ENCODE measurements around the gene TECTA. TPM values are rescaled to one million over a fixed set of nuclear protein-coding genes. Genes with fewer than 3 reads are reported as not detected.

TECTA gene
- total RNA-seq, 1 experiment from 2014 or later: 0.37 TPM

DNA sequence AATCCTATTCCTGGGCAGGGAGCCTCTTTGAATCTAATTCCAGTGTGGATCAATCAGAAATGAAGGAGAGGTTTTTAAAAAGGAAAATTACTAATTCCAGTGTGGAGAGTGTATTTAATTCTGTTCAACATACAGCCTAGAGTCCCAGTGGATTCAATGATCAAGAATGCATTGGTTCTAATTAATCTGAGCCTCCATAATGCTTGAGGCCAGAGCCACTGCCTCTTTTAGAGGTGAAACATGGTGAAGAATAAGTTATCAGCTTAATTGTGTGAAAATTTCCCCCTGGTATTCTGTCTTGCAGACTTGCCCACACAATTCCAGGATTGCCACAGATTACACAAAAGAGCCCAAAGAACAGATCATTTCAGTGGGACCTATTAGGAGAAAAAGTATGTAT is 87.7 kb downstream of the TECTA start:
- 0 out of 2 replicates have a peak, but pooled peaks cover 2% of the 10 kb centered on the region for H3K27me3 Mint-ChIP-seq (ENCODE audit: low read depth)
- DNase-seq (ENCODE audit: low spot score): no peak
- H3K9me3 Mint-ChIP-seq: 0 out of 2 replicates have a peak, but pooled peaks cover 6% of the 10 kb centered on the region
- no peak overlapping the region for H3K4me3 Mint-ChIP-seq
- H3K4me1 Mint-ChIP-seq: no peaks in the 10 kb centered on the region
- H3K27ac Mint-ChIP-seq: no peak overlapping the region
- H3K36me3 Mint-ChIP-seq: peaks cover 9% of the 10 kb centered on the region; the same call in 1 of the 2 replicates
- TF ChIP-seq, protein P1, sequence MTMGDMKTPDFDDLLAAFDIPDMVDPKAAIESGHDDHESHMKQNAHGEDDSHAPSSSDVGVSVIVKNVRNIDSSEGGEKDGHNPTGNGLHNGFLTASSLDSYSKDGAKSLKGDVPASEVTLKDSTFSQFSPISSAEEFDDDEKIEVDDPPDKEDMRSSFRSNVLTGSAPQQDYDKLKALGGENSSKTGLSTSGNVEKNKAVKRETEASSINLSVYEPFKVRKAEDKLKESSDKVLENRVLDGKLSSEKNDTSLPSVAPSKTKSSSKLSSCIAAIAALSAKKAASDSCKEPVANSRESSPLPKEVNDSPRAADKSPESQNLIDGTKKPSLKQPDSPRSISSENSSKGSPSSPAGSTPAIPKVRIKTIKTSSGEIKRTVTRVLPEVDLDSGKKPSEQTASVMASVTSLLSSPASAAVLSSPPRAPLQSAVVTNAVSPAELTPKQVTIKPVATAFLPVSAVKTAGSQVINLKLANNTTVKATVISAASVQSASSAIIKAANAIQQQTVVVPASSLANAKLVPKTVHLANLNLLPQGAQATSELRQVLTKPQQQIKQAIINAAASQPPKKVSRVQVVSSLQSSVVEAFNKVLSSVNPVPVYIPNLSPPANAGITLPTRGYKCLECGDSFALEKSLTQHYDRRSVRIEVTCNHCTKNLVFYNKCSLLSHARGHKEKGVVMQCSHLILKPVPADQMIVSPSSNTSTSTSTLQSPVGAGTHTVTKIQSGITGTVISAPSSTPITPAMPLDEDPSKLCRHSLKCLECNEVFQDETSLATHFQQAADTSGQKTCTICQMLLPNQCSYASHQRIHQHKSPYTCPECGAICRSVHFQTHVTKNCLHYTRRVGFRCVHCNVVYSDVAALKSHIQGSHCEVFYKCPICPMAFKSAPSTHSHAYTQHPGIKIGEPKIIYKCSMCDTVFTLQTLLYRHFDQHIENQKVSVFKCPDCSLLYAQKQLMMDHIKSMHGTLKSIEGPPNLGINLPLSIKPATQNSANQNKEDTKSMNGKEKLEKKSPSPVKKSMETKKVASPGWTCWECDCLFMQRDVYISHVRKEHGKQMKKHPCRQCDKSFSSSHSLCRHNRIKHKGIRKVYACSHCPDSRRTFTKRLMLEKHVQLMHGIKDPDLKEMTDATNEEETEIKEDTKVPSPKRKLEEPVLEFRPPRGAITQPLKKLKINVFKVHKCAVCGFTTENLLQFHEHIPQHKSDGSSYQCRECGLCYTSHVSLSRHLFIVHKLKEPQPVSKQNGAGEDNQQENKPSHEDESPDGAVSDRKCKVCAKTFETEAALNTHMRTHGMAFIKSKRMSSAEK (CRISPR knock-in tag; IDR thresholded peaks at IDR 0.05; ENCODE audit: borderline replicate concordance): no peak
- TF ChIP-seq ZNF317 (CRISPR knock-in tag; IDR thresholded peaks at IDR 0.05; ENCODE audit: borderline replicate concordance, low read depth): no peak
- TF ChIP-seq, protein P2, sequence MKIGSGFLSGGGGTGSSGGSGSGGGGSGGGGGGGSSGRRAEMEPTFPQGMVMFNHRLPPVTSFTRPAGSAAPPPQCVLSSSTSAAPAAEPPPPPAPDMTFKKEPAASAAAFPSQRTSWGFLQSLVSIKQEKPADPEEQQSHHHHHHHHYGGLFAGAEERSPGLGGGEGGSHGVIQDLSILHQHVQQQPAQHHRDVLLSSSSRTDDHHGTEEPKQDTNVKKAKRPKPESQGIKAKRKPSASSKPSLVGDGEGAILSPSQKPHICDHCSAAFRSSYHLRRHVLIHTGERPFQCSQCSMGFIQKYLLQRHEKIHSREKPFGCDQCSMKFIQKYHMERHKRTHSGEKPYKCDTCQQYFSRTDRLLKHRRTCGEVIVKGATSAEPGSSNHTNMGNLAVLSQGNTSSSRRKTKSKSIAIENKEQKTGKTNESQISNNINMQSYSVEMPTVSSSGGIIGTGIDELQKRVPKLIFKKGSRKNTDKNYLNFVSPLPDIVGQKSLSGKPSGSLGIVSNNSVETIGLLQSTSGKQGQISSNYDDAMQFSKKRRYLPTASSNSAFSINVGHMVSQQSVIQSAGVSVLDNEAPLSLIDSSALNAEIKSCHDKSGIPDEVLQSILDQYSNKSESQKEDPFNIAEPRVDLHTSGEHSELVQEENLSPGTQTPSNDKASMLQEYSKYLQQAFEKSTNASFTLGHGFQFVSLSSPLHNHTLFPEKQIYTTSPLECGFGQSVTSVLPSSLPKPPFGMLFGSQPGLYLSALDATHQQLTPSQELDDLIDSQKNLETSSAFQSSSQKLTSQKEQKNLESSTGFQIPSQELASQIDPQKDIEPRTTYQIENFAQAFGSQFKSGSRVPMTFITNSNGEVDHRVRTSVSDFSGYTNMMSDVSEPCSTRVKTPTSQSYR (CRISPR knock-in tag; IDR thresholded peaks at IDR 0.05): no peak
- TF ChIP-seq SP1 (CRISPR knock-in tag; conservative IDR thresholded peaks at IDR 0.05): no peak
- no peak for TF ChIP-seq FOXJ3 (CRISPR knock-in tag; IDR thresholded peaks at IDR 0.05; ENCODE audit: borderline replicate concordance)
- no peak for TF ChIP-seq GRHL2 (CRISPR knock-in tag; IDR thresholded peaks at IDR 0.05; ENCODE audit: insufficient replicate concordance, severe bottlenecking)
- TF ChIP-seq NFE2L1 (CRISPR knock-in tag; IDR thresholded peaks at IDR 0.05): no peak
- no peak for TF ChIP-seq ZNF416 (CRISPR knock-in tag; IDR thresholded peaks at IDR 0.05)
- TF ChIP-seq KAT7 (CRISPR knock-in tag; IDR thresholded peaks at IDR 0.05; ENCODE audit: borderline replicate concordance): no peak
- TF ChIP-seq, protein P3, sequence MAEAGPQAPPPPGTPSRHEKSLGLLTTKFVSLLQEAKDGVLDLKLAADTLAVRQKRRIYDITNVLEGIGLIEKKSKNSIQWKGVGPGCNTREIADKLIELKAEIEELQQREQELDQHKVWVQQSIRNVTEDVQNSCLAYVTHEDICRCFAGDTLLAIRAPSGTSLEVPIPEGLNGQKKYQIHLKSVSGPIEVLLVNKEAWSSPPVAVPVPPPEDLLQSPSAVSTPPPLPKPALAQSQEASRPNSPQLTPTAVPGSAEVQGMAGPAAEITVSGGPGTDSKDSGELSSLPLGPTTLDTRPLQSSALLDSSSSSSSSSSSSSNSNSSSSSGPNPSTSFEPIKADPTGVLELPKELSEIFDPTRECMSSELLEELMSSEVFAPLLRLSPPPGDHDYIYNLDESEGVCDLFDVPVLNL (CRISPR knock-in tag; IDR thresholded peaks at IDR 0.05; ENCODE audit: borderline replicate concordance, low read depth): no peak
- TF ChIP-seq TEAD1 (CRISPR knock-in tag; IDR thresholded peaks at IDR 0.05): no peak
- TF ChIP-seq, protein P4, sequence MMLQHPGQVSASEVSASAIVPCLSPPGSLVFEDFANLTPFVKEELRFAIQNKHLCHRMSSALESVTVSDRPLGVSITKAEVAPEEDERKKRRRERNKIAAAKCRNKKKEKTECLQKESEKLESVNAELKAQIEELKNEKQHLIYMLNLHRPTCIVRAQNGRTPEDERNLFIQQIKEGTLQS (CRISPR knock-in tag; conservative IDR thresholded peaks at IDR 0.05): no peak
- CTCF ChIA-PET: no interaction called here
- POLR2A ChIA-PET: no interaction called here
- ATAC-seq: no peak

- DNase-seq (ENCODE audit: low spot score) (no peak), ATAC-seq (no peak)
- H3K4me3 Mint-ChIP-seq: no peak overlapping the region
- CTCF ChIA-PET: interaction anchor here (1.0 kb wide), 1 partner anchor 88 kb away, joined by 5 read pairs; no protein-coding TSS in a partner anchor
- H3K27ac Mint-ChIP-seq: no peak overlapping the region
- peaks cover 21% of the 10 kb centered on the region for H3K4me1 Mint-ChIP-seq
- H3K27me3 Mint-ChIP-seq (ENCODE audit: low read depth): no peaks in the 10 kb centered on the region
- POLR2A ChIA-PET: interaction anchor here (0.6 kb wide), 1 partner anchor 9 kb away, joined by 4 read pairs; no protein-coding TSS in a partner anchor
- peaks cover 9% of the 10 kb centered on the region; the same call in 1 of the 2 replicates for H3K36me3 Mint-ChIP-seq
- H3K9me3 Mint-ChIP-seq: no peaks in the 10 kb centered on the region
- TF ChIP-seq, protein P5, sequence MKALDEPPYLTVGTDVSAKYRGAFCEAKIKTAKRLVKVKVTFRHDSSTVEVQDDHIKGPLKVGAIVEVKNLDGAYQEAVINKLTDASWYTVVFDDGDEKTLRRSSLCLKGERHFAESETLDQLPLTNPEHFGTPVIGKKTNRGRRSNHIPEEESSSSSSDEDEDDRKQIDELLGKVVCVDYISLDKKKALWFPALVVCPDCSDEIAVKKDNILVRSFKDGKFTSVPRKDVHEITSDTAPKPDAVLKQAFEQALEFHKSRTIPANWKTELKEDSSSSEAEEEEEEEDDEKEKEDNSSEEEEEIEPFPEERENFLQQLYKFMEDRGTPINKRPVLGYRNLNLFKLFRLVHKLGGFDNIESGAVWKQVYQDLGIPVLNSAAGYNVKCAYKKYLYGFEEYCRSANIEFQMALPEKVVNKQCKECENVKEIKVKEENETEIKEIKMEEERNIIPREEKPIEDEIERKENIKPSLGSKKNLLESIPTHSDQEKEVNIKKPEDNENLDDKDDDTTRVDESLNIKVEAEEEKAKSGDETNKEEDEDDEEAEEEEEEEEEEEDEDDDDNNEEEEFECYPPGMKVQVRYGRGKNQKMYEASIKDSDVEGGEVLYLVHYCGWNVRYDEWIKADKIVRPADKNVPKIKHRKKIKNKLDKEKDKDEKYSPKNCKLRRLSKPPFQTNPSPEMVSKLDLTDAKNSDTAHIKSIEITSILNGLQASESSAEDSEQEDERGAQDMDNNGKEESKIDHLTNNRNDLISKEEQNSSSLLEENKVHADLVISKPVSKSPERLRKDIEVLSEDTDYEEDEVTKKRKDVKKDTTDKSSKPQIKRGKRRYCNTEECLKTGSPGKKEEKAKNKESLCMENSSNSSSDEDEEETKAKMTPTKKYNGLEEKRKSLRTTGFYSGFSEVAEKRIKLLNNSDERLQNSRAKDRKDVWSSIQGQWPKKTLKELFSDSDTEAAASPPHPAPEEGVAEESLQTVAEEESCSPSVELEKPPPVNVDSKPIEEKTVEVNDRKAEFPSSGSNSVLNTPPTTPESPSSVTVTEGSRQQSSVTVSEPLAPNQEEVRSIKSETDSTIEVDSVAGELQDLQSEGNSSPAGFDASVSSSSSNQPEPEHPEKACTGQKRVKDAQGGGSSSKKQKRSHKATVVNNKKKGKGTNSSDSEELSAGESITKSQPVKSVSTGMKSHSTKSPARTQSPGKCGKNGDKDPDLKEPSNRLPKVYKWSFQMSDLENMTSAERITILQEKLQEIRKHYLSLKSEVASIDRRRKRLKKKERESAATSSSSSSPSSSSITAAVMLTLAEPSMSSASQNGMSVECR (CRISPR knock-in tag; IDR thresholded peaks at IDR 0.05; ENCODE audit: borderline replicate concordance): no peak
- TF ChIP-seq NFYB (CRISPR knock-in tag; conservative IDR thresholded peaks at IDR 0.05; ENCODE audit: low read depth): no peak
- TF ChIP-seq TP53 (CRISPR knock-in tag; IDR thresholded peaks at IDR 0.05): no peak
- no peak for TF ChIP-seq SP1 (CRISPR knock-in tag; conservative IDR thresholded peaks at IDR 0.05)
- TF ChIP-seq NFATC4 (CRISPR knock-in tag; IDR thresholded peaks at IDR 0.05): no peak
- TF ChIP-seq, protein P6, sequence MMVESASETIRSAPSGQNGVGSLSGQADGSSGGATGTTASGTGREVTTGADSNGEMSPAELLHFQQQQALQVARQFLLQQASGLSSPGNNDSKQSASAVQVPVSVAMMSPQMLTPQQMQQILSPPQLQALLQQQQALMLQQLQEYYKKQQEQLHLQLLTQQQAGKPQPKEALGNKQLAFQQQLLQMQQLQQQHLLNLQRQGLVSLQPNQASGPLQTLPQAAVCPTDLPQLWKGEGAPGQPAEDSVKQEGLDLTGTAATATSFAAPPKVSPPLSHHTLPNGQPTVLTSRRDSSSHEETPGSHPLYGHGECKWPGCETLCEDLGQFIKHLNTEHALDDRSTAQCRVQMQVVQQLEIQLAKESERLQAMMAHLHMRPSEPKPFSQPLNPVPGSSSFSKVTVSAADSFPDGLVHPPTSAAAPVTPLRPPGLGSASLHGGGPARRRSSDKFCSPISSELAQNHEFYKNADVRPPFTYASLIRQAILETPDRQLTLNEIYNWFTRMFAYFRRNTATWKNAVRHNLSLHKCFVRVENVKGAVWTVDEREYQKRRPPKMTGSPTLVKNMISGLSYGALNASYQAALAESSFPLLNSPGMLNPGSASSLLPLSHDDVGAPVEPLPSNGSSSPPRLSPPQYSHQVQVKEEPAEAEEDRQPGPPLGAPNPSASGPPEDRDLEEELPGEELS (CRISPR knock-in tag; IDR thresholded peaks at IDR 0.05): no peak
- TF ChIP-seq, protein P7, sequence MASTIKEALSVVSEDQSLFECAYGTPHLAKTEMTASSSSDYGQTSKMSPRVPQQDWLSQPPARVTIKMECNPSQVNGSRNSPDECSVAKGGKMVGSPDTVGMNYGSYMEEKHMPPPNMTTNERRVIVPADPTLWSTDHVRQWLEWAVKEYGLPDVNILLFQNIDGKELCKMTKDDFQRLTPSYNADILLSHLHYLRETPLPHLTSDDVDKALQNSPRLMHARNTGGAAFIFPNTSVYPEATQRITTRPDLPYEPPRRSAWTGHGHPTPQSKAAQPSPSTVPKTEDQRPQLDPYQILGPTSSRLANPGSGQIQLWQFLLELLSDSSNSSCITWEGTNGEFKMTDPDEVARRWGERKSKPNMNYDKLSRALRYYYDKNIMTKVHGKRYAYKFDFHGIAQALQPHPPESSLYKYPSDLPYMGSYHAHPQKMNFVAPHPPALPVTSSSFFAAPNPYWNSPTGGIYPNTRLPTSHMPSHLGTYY (CRISPR knock-in tag; IDR thresholded peaks at IDR 0.05): no peak
Measured at GRCh38 chr11:121191818-121192217, 90.8 kb downstream of the TECTA start.

All from WTC11 (cell line).